SK-MEL-5 (cell line): ENCODE results near the gene TWIST2. TPM values are rescaled to one million over a fixed set of nuclear protein-coding genes. Genes with fewer than 3 reads are reported as not detected.

ENCODE experiments used
- DNase-seq: peaks from one replicate; pipeline ENCODE4 v3.0.0-alpha.2; 2016; ENCODE audit warnings: low read depth, low spot score
- in situ Hi-C: cut with HindIII; loops from 2 replicates; pipeline ENCODE4 v1.10.0; 2016; ENCODE audit warnings: low sequenced_read_pairs, high pct_unique_total_duplicates, low pct_unique_long_range_greater_than_20kb
- total RNA-seq: library from RNA; depleted of rRNA; stranded (reverse); fragments of >200 nt; shearing (Covaris generic); gene quantifications from 2 replicates; pipeline ENCODE4 v1.2.3, GENCODE V29; 2014

TWIST2 gene
- total RNA-seq, 1 experiment from 2014 or later = not detected

DNA sequence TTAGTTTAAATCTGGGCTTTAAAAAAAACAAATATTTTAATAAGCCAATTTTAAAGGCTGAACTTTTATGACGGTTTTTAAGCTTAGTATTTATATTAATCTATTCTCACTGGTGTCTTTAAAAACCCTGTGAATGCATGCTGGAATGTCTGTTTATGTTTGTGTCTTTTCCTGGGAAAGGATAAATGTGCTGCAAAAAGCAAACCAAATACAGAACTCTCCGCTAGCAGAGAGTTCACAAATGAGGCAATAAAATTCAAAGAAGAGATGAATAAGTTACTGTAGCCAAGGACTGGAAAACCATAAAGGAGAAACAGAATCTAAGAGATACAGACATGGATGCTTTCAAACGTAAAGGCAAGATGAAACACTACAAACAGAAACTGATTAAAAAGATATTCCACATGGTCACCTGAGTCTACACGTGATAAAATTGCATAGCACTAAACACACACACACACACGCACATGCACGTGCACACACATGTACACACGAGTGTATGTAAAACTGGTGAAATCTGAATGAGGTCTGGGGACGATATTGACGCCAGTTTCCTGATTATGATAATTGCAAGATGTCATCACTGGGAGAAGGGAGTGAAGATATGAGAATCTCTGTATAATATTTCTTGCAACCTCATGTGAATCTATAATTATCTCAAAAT lies 4.5 kb downstream of the TWIST2 start:
- no peak for DNase-seq
- in situ Hi-C loops = no loop called here

DNA sequence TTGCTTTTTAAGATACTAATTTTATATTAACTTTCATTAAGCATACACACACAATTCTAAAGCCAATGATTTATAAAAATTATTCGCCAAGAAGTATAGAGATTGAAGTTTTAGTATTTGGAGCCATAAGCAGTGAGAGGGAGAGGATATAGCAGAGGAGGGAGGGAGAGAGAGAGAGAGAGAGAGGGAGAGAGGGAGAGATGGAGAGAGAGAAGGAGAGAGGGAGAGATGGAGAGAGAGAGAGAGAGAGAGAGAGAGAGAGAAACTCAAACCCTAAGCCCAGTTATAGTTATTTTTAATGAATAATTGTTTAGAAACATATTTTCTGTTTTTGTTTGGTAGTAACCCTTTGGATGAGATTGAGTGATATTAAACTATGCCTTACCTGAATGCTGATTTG lies 5.3 kb downstream of the TWIST2 start:
- no peak for DNase-seq
- in situ Hi-C loops = no loop called here

DNA sequence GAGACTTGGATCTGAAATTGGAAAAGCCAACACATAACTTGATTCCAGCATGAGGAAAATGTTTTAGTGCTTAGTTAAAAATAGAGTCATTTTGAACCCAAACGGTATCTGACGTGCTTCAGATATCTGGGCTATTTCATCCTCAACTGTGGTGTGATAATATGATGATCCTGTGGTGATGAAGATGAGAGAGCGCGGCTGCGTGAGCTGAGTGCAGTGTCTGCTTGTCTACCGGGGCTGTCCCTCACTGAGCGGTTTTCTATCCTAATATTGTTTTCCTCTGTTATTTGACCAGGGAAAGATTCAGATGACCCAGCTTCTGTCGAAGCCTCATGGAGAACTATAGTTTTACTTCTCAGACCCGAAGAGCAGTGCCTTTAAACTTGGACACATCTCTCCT lies 5.8 kb downstream of the TWIST2 start:
- in situ Hi-C loops = no loop called here
- DNase-seq = no peak

DNA sequence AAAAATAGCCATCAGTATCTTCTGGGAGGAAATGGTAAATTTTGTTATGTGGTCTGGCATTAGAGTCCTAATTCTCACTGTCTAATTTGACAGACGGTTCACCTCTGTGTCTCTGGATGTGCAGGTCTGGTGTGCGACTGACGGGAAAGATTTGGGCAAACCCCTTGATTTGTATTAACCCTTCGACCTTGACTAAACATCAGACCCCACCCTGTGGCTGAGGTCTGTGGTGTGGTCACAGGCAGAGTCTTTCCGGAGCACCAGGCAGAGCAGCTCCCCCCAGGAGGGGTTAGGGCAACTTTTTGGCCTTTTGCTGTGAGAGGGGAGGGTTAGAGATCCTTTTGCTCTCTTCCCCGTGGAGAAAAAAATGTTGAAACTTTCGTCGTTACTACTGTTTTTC lies 6.4 kb downstream of the TWIST2 start:
- in situ Hi-C loops = no loop called here
- no peak for DNase-seq

DNA sequence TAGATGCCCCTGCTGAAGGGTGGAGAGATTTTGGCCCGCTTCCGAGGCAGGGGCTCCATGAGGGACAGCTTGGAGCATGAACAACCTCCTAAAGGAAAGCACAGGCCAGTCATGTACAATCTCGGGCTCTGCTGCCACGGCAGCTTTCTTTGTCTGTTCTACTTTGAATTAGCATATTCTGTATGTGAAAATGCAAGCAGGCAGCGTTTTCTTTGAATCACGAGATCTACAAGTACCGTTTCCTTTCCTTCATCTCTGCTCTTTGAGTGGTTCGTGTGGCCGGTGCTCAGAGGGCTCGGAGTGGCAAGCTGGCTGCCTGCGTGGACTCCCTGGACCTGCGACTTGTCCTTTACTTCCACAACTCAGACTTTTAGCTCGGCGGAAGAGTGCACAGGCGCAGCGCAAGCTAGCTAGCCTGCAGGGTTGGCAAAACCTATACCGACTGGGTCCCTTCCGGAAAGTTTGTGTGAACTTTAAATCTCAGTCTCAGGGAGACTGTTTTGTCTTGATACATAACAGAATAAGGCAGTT lies 6.9 kb downstream of the TWIST2 start:
- no peak for DNase-seq
- in situ Hi-C loops = no loop called here

DNA sequence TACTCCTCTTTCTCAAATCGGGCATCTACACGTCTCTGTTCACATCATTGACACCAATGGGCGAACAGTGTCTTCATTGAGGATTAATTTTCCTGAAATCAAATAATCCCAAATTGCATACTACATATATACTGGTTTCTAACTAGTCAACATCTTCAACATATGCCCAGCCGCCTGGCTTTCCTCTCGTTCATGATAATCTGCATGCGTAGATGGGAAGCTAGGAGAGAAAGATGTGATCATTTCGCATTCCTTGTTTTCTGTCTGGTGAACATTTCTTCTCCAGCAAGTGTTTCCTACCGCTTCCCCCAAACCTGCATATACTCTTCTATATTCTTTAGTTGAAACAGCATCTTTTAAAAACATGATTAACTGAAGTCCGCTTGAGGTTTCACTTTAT lies 7.4 kb downstream of the TWIST2 start:
- in situ Hi-C loops = no loop called here
- DNase-seq = no peak

DNA sequence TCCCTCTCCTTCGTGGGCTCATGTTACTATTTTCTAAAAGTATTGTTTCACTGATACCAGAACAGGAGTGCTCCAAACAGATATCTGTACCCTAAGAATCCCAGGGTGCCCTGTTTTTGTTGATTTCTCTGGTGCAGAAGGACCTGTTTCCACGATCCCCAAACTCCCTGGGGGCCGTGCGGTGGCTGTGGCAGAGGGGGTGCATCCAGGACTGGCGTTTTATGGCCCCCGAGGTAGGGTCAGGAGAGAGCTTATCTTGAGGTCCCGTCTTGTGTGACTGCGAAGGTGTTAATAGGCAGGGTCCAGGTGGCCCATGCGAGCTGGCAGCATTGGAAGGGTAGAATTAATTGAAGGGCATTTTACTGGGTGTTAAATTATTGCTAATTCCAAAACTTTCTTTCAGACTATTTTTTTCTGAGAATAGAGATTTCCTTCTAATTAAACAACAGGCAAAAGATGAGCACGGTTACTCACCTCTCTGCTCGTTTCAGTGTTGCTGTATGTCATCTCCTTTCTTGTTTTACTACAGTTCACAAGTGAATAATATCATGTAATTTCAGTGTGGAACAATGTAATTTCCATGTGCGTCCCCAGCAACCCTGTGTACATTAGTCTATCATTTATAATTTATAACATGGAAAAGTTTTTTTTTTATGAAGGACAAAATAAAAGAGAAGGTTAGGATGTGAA lies 8.2 kb downstream of the TWIST2 start:
- no peak for DNase-seq
- in situ Hi-C loops = no loop called here

DNA sequence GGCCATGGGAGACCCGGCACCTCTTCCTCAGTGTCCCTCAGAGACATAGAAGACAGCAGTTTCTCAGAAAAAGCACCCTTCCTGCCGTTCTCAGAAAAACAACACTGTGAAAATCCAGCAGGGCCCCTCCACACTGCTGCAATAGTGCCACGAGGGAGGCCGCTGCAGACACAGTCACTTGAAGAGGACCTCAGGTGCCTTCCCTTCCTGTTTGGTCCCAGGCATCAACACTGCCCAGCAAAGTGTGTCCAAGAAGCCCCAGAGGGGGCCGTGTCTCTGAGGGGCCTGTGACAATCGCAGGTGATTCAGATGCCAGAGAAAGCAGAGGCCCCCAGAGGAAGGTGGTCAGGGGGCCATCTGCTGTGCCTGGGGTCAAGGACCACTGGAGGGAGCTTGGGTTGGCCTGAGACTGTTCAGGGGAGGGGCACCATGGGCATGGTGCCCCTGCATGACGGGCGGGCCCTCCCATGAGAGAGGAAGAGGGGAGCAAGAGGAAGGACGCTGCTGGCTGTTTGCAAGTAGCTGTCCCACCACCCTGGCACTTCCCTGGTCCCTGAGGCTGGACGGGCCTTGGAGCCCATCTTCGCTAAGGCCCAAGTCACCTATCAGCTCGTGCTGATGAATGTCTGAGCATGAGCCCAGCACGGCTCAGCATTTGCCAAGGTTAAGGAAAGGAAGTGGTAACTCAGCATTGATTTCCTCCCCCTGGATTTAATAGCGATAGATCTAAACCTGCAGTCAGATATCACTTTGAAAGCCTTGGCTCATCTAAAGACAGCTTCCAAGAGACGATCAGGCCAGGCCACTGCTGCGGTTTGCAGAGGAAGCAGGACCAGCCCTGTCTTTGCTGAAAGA lies 9.1 kb downstream of the TWIST2 start:
- DNase-seq = no peak
- in situ Hi-C loops = no loop called here

DNA sequence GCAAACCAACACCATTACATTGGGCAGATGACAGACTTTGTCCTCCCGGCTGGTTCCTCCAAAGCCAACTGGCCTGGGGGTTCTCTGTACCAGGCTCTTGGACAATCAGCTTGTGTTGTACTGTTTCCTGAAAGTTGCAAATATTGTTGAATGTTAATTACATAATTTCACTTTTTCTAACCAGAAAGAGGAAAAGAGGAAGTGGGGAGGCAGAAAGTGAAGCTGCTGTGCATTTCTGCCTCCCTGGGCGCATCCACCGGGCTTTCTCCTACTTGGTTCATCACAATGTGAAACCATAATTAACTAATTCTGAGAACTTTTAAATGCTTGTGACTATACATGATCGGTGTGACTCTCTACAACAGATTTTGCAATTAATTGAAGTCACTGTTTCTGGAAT lies 10.1 kb downstream of the TWIST2 start:
- in situ Hi-C loops = no loop called here
- no peak for DNase-seq

DNA sequence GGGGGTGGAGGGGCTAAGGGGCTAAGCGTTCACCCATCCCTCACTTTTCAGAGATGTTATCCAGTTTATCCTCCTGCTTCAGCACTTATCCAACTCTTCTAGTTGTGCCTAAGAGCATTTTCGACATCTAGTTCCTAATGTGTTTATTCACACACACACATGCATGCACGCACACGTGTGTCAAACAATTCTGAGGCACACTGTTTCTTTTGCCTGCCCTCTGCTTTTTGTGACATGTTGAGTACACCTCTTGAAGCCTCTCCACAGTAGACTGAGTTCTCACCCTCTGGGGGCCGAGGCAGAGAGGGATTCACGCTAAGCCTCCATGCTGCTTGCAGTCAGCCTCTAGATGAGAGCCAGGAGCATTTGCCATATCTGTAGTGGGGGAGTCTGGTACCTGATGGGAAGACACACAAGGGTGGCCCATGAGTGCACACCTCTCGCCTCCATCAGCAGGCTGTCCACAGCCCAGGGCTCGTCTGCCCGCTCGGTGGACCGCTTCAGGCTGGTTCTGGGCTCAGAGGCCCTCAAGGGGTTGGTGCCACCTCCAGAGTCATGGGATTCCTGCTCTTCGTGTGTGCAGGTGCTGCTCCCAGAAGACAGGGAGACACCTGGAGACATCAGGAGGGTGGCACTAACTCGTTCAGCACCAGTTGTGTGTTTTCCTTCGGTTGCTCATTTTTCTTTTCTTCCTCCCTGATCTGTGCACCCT lies 11.9 kb downstream of the TWIST2 start:
- in situ Hi-C loops = no loop called here
- DNase-seq = no peak

DNA sequence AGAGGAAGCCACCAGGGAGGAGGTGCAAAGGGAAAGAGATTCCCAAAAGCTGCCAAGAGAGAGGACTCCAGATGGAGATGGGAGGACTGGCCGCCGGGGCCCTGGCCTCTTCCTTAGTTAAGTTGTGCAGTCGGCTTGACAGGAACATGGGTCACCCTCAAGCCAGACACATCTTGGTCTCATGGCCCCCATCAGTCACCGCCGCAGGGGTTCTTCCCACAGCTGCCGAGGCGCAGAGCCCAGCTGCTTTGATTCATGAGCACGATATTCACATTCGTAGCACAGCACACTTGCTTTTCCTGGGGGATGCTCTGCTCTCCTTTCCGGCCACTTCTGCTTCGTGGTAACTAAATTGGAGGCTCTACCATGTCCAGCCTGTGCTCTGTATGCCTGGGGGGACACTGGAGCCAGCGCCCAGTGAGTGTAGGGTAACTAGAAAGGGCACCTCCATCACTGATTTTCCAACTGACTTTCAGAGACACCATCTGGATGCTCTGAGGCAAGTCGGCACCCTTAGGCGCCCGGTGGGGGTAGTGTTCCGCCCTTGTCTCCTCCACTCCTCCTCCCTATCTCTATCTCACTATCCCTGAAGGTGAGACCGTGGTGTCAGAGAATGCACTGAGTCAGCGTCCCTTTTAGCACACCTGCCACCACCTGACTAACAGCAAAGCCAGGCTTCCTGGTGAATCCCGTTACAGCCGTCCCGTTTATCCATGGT lies 13.3 kb downstream of the TWIST2 start:
- in situ Hi-C loops = no loop called here

DNA sequence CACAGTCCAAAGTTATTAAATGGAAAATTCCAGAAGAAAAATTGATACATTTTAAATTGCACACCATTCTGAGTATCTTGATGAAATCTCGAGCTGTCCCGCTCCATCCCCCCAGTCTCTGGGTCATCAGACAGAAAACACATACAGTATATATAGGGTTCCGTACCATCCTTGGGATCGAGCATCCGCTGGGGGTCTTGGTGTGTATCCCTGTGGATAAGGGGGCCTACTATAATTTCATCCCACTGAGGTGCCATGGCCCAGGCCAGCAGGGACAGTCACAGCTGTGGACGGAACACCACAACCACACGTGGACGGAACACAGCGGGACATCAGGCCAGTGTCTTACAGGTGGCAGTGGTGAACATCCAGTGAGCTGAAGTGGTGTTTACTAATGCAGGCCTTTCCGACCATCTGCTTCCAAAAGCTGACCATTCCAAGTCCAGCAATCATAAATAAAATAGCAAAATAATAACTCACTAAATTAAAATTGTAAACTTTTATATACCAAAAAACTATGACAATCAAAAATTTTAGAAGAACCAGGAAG lies 14.0 kb downstream of the TWIST2 start:
- DNase-seq = no peak
- in situ Hi-C loops = no loop called here

More for the DNA sequence above, 13.3 kb downstream of the TWIST2 start:
- no peak for DNase-seq

DNA sequence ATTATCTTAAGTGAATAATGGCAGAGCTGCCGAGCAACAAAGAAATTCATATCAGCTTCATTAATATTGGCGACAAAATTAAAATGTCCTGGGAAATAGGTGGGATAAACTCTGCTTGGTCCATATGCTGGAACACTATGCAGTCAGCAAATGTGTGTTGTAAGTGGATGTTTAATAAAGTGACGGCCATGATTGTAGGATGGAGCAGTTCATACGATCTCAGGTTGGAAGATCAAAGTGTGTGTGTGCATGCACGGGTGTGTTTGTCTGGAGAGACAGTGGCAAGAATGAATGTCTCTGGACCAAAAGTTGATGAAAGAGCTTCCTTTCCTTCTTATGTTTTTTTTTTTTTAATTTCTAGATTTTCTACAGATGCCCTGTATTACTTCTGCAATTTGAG lies 14.8 kb downstream of the TWIST2 start:
- in situ Hi-C loops = no loop called here
- DNase-seq = no peak

DNA sequence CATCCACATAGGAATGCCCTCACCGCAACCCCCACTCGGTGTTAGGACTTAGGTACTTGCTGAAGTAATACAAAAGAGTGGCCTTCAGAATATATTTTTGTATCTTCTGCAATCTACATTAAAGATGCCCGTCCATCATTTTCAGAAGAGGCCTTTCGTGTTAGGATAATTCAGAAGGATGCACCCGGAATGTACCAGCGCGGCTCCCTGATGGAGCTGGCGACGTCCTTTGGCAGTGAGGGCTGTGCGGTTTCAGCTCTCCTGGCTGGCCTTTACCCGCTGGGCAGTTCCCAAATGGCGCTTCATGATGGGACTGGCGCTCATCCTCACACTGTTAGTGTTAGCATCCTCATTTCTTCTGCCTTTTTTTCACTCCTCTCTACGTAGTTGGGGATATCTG lies 15.3 kb downstream of the TWIST2 start:
- in situ Hi-C loops = no loop called here
- no peak for DNase-seq

DNA sequence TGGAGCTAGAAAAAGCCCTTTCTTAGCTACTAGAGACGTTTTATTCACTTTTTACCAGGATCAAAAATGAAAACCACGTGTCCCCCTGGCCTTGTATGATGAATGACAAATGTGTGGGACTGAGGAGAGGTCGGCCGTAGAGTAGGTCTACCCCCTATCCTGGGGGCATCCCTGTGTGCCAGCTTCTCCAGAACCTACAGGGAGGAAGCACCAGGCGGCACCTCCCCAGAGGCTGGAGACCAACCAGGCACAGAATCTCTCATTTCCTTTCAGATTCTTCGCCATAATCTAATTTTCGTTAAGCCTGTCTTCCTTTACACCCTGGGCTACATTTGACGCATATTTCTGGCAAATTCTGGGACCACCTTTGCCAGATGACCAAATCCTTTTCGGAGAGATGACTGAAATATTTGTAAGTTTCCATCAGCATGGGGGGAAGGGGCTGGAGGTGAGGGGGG lies 15.9 kb downstream of the TWIST2 start:
- in situ Hi-C loops = no loop called here
- DNase-seq = no peak

DNA sequence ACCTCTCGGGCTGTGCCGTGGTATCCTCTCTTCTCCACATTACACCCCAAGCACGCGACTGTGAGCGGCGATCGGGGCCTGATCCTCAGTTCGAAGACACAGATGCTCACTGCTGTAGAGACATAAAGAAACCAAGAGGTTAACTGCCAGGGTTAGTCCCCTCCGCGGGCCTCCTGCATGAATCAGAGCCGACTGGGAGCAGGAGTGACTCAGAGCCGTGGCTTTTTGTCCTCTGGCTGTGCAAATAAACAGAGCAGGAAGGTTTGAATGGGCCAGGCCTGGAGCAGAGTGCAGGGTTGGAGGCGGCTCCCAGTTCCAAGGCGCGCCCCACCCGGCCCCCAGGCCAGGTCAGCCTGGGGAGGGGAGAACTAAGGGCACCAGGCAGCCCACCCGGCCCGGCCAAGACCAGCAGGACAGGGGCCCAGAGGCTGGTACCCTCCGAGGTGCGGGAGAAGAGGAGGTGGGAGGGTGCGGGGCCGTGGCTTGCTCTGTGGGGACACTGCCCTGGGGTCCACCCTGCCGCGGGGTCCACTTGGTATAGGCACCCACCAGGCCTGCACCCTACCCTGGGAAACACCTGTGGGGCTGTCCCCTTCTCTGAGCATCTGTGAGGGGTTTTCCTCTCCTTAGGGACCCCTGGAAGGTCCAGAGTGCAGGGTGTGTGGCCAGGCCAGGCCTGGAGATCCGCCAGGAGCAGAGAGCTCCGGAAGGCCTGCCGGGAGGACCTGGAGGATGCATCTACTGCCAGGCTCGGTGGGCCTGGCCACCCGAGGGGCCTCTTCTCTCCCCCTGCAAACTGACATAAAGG lies 16.5 kb downstream of the TWIST2 start:
- DNase-seq = peak; percentile 26
- in situ Hi-C loops = no loop called here
